ENCODE results near the gene CLEC1A.

Gene CLEC1A

DNA sequence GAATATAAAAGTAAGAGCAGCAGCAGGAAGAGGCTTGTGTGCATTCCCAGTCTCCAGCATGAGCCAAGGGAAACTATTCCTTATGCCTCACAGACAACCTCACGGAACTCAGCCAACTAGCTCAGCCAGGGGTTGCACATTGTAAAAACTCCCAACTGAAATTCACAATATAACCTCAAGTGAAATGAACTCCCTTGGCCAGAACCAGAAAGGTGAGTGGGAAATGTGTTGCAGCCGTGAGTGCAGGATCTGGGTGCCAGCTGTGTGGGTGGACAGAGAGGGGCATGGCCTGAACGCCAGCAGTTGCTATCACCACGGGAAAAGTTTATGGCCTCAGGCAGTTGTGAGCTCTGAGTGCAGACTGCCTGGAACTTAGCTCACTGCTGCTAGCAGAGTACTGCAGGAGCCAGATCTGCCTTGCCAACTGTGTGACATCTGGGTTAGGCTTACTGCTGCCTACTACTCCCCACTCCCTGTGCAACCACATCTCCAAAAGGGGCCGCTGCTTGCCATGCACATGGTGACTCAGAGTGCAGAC is 2.3 kb upstream of the CLEC1A start:
- no peak for DNase-seq (ENCODE audit: low read depth)

DNA sequence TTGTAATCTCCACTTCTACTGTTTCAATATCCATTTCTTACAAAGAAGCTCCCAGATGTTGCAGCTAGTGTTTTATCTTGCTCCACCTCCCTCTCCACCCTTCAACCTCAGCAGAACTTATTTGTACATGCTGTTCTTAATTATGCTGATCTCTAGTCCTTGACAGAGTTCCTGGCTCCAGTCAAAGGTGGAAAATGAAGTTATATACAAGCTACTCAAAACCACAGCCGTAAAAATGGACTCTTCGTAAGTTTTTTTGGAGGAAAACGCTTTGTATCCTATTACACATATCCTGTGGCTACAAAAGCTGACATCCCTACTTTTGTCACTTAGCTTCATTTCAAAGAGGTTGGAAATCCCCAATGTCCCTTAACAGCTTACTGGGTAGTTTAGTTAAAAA is 1.3 kb downstream of the CLEC1A start:
- DNase-seq (ENCODE audit: low read depth), result no peak

DNA sequence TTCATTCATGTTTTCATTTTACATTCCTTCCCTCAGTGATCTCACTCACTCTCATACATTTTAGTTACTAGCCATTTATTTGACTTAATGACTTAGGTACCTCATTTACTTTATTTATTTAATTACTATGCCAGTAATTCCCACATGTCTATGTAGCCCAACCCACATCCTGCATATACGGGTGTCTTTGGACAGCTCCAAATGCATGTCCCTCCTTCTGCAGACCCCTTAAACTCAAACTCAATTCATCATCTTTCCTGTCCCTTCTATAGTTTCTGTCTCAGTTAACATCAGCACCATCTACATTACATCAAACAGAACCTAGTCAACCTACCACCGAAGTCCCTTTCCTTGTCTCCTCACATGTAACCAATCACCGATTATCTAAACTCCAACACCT is 2.8 kb downstream of the CLEC1A start:
- DNase-seq (ENCODE audit: low read depth), result no peak

DNA sequence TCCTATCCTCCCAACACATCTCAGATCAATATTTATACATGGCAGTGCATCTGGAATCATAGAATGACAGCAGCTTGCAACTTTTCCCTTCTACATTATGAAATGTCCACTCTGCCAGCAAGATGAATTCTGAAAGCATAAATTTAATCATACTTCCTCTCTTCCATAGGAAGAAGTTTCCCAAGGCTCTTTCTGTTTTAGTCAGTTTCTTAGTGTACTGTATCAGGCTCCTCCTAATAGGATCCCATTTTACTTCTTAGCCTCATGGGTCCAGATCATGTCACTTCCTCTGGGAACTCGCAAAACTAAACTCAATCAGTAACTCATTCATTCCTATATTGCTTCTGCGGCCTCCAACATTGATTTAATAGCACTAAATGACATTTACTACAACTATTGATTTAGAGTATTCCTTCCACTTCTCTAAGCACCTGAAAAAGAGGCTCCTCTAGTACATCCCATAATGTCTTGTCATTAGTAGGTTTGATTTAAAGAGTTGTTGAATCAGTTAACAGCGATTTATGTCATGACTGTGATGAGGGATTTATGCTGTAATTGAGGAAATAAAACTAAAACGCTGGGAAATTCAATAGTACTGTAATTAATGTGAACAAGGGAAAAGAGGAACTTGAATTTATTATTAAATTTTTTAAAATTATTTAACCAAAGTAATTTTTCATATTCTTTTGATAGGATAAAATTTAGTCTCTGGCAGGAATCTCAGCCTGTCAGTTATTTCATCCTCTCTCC is 4.0 kb downstream of the CLEC1A start:
- DNase-seq (ENCODE audit: low read depth), result no peak

DNA sequence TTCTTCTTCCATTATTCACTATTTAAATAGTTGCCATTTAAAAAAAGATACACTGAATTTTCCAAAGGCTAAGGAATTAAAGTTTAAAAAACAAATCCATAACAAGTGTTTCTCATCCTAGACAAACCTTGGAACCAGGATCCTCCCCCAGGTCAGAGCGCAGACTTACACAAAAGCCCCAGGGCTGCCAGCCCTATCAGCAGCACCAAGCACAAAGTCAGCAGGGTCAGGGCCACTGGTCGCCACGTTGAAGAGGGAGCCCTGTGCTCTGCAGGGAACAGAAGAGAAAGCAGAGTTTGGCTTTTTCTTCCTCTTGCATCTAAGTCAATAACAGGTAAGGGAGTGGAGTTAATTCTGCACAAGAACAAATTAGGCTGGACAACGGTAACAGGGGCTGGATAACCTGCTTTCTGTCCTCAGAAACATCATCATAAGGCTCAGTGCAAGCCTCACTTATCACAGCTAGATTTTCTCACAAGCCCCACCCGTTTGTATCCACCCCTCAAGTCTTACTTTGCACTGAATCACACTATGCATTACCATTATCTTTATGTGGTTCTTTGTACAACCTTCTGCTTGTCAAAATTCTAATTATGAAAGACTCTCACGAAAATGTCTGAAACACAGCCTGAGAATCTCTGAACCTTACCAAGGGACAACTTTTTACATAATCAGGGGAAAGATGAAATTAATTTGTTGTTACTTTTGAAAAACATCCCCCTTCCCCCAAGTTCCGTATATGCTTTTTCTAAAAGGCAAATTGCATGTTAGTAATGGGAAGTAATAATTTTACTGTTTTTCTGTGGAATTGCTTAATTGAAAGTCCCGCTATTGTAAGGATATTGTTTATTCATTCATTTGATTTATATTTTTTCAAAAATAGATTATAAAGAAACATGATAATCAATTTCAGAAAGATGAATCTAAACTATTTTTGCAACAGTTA is 9.6 kb downstream of the CLEC1A start:
- DNase-seq (ENCODE audit: low read depth), result no peak

DNA sequence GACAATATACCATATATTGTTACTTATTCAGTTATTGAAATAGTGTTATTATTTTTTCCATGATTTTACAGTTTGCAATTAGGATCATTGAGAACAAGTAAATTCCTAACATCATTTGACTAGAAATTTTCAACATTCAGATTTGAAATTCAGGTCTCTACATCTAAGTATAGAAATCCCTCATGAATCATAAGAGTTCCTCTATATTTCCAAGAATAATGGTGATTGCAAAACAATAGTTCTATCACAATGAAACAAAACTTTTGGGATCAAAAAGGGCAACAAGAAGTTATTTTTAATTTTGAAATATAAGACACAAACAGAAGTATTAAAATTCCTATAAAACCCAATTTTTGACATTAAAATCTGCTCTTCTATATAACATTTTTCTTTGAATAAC is 10.8 kb downstream of the CLEC1A start:
- no peak for DNase-seq (ENCODE audit: low read depth)

DNA sequence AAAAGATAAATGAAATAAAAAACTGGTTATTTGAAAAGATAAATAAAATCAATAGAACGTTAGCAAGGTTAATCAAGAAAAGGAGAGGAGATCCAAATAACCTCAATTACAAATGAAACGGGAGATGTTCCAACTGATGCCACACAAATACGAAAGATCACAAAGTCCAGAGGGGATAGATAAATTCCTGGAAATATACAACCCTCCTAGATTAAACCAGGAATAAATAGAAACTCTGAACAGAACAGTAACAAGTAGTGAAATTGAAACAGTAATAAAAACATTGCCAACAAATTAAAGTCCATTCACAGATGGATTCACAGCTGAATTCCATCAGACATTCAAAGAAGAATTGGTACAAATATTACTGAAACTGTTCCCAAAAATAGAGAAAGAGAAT is 12.4 kb downstream of the CLEC1A start:
- no peak for DNase-seq (ENCODE audit: low read depth)

DNA sequence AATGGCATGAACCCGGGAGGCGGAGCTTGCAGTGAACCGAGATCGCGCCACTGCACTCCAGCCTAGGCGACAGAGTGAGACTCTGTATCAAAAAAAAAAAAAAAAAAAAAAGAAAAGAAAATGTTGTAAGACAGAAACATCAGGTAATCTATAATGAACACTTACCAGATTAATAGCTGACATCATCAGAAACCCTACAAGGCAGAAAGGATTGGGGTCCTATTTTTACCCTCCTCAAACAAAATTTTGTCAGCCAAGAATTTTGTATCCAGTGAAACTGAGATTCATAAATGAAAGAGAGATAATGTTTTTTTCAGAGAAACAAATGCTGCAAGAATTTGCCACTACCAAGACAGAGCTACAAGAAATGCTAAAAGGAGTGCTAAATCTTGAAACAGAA is 14.1 kb downstream of the CLEC1A start:
- DNase-seq (ENCODE audit: low read depth), result no peak

DNA sequence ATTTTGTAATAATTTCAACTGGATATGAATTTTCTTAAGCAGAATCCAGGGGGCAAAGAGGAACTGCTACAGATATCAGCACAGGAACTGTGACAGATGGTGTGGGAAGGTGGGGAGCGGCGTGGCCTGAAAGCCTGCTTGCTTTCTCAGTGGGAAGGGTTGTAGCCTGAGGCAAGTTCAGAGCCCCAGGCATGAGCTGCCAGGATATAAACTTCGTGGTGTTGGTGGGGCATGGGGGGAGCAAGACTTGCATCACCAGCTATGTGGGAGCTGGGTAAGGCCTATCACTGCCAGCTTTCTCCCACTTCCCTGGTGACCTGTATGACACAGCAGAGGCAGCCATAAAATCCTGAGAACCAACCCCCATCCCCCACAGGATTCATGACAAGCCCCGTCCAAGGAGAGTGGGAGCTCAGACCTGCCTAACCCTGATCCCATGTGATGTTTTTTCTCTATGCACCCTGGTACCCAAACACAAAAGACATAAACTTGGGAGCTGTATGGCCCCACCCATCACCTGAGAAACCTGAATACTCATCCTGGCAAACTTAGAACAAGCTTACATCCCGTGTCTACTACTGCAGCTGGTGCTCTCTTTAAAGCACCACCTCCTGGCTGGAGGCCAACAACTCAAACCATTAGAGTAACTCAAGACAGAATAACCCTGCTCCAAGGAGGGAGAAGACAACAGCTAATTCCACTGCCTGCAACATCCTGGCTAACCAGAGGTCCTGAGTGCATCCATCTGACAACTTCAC is 16.5 kb downstream of the CLEC1A start:
- DNase-seq (ENCODE audit: low read depth), result no peak

DNA sequence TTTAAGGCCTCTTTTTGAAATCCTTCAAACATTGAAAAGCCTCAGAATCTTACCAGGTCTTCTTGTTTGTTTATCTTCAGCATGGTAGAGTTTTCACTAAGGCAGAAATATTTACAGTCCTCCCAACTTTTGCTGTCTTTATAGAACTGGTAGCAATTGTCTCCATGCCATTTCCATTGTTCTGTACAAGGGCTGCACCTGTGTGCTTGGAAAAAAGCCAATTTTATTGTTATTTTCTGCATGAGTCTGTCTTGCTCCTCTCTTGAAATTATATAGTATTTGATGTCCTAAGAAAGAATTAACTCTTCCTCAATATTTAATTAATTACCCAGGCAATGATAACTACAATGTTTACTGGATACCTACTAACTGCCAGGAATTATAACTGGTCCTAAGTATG is 23.3 kb downstream of the CLEC1A start:
- DNase-seq (ENCODE audit: low read depth), result no peak

DNA sequence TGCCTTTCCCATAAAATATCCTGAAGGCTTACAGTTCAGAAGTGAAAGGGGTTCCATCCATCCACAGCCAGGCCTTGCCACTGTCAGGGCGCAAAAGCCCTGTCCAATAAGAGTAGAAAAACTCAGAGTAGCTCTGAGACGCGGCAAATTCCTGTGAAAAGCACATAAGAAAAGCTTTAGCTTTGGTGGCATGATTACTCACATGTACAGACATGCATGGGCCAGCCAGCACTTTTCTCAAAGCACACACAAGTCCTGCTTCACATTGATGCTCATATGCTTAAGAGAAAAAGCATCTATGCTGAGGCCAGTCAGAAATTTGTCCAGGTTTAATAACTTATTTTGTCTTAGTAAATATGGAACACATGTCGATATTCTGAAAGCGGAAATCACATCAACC is 25.5 kb downstream of the CLEC1A start:
- no peak for DNase-seq (ENCODE audit: low read depth)

DNA sequence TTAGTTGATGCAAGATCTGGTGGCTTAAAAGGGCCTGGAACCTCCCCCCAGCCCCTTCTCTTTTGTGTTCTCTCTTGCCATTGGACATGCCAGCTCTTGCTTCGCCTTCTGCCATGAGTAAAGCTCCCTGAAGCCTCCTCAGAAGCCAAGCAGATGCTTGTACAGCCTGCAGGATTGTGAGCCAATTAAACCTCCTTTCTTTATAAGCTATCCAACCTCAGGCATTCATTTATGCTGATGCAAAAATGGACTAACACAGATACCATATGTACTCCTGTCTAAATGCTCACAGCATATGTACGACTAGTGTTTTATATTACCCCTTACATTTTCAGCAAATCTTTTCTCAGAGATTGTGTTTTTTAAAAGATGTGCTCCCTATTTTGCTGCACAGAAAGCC is 26.7 kb downstream of the CLEC1A start:
- no peak for DNase-seq (ENCODE audit: low read depth)

DNA sequence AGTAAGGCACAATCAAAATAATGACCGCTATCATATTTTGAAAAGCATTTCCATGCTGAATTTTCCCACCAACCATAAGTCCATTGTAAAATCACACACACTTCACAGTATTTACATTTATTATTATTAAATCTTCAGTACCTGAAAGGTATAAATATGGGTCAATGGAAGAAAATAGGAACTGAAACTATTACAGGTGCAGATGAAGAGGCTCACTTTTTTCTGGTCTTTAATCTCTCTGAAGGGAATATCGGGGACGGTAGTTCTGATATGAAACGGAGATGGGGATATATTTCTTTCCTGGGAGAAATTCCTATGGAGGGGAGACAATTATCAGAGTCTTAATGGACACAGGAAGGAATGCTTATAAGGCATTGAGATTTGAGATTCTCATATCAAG is 28.4 kb downstream of the CLEC1A start:
- DNase-seq (ENCODE audit: low read depth), result no peak

DNA sequence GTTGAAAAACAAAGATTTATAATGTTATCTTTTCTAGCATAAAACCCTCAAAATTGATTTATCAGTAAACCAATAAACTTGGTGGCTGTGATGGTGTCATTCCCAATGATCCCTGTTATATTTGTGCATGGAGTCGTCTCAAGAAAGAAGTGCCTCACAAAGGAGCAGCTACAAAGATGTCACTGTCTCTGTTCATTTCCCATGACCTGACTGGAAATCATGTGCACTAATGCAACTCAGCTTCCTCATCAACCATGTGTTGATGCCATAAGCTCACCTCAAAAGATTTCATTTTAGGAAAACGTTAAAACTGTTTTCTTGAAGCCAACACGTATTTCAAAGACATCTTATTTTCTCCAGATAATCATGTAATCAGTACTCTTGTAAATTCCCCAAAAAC is 28.8 kb downstream of the CLEC1A start:
- DNase-seq (ENCODE audit: low read depth), result no peak

DNA sequence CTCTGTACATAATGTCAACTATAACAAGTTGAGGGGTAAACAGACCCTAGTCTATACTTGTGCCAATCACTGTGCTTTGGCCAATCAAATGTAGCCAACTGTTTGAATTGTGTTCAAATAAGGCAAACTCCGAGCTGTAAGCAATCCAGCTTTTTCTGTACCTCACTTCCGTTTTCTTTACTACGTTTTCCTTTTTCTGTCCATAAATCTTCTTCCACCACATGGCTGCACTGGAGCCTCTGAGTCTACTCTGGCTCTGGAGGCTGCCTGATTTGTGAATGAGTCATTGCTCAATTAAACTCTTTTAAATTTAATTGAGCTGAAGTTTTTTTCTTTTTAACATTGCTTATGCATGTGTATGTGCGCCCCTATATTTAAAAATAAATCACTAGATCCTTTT is 29.7 kb downstream of the CLEC1A start:
- DNase-seq (ENCODE audit: low read depth), result no peak

DNA sequence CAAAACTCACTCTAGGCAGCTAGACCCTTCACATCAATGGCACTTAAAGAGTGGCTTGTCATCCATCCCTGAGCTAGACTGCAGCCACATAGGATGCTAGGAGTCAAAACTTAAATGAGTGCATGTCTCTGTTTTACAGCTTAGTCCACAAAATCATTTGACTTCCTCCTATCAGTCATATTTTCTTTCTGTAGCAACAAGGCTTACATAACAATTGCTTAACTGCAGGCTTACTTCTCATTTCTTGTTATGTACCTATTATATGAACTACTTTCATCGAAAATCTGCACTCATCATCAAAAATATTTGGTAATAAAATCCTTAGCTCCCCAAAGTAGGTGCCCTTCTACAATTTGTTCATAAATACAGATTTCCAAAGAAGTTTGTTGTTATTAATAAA is 30.1 kb downstream of the CLEC1A start:
- no peak for DNase-seq (ENCODE audit: low read depth)

DNA sequence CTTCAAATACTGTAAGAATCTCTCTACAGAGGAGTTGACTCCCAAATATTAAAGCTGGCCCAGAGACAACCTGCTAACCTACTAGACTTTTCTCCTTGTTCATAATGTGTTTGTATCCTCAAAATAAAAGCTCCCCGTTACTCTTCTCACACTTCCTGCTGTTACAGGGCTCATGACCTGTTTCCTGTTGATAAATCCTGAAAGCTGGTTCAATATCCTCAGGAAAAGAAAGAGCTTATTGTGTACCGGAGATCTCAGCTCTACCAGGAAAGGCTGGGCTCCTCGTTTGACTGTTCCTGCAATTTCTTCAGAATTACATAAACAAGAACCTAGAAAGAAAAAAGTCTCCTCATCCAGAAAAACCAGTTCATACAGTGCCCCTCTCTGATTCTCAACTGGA is 30.8 kb downstream of the CLEC1A start:
- no peak for DNase-seq (ENCODE audit: low read depth)

DNA sequence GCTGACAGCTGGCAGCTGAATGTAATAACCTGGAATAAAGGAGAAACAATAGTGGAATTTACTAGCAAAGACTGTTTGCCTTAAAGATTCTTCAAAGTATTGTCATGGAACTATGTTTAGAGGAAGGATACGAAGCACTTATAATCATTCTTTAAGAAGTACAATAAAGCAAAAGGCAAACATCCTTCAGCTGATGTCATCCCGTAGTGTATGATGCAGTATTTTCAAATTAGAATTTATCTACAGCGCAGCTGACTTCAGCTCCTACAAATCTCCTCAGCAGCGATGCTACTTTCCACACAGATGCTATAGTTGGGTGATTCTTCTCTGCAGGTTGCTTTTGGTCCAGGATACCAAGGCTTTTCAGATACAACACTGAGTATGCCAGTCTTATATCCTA is 31.5 kb downstream of the CLEC1A start:
- no peak for DNase-seq (ENCODE audit: low read depth)

DNA sequence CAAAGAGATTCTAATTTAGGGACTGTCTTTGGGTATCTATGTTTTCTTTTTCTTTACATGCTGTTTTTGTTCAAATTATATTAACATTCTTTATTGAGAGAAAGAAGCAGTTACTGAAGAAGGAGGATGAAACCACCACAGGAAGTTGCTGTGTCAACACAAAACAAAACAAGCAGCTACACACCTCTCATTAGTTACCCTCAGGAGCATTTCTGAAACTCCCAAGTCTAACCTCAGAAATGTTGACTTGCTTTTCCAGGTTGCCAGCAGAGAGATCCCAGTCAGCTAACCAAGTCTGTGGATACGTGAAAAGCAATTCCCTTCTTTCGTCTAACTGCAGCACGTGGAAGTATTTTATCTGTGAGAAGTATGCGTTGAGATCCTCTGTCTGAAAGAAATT is 33.5 kb downstream of the CLEC1A start:
- no peak for DNase-seq (ENCODE audit: low read depth)

DNA sequence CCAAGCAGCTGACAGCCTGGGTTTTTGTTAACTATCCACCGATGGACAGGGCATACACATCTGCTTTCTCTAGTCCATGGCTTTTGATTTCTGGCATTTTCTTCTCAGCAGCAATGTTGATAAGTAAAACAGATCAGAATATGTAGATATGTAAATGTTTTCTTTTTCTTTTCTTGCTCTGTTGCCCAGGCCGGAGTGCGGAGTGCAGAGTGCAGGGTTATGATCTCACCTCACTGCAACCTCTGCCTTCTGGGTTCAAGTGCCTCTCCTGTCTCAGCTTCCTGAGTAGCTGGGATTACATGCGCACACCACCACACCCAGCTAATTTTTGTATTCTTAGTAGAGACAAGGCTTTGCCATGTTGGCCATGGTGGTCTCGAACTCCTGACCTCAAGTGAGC is 40.4 kb downstream of the CLEC1A start:
- no peak for DNase-seq (ENCODE audit: low read depth)

DNA sequence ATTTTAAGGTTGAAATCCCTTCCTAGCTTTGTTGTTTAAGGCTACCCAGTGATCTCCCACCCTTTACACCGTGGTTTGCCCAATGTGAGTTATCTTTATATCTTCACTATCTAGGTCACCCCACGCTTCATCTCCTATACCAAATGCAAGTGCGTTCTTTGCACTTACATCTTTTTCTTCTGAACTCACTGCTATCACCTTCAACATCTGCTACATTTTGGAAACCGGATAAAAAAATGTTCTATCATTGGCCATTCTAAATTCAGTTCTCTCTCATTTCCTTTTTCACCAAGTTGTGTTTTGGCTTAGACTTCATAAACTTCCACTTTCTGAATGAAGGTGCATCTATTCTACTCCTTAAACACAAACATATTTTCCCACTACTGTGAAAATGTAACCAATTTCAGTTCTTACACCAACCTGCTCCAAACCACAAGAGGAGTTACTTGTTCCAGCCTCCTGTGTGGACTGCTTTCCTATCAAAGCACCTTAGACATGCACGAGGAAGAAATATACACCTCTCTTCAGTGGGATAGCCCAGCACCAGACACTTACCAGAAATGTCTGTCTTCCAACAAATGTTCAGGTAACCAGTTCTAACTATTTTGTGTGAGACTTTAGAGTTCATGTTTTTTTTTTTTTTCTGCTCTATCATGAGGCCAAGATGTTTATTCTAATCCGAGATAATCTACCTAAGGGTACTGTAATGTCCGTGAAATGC is 46.4 kb downstream of the CLEC1A start:
- DNase-seq (ENCODE audit: low read depth), result no peak

DNA sequence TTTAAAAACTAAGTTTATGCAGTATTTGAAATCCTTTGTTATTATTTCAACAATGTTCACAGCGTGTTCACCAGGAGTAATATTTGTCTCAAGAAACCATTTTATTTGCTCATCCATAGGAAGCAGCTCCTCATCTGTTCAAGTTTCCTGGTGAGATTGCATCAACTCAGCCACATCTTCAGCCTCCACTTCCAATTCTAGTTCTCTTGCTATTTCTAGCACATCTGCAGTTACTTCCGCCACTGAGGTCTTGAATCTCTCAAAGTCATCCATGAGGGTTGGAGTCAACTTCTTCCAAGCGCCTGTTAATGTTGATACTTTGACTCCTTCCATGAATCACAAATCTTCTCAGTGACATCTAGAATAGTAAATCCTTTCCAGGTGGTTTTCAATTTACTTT is 50.3 kb downstream of the CLEC1A start:
- DNase-seq (ENCODE audit: low read depth), result no peak
